Loucy (cell line): ENCODE data around the gene PLVAP.

Experiments used
- H2AFZ ChIP-seq: fragments of 200-600 bp; sonication (generic); 2 replicates; pipeline ENCODE4 v1.6.0; 2016; ENCODE audit warnings: antibody characterized with exemption, mild to moderate bottlenecking, low read length, moderate library complexity
- H3F3A ChIP-seq: fragments of 200-600 bp; 2 replicates; pipeline ENCODE4 v1.6.0; 2016; ENCODE audit warnings: antibody characterized with exemption, low read depth, mild to moderate bottlenecking
- H3K27me3 ChIP-seq: fragments of 200-600 bp; sonication (generic); 2 replicates; pipeline ENCODE4 v1.6.1; 2014; ENCODE audit warnings: low read length, mild to moderate bottlenecking; ENCODE audit not compliant: insufficient read depth, poor library complexity, severe bottlenecking
- H3K36me3 ChIP-seq: fragments of 200-600 bp; sonication (generic); 2 replicates; pipeline ENCODE4 v1.6.1; 2016; ENCODE audit warnings: low read length; ENCODE audit not compliant: insufficient read depth
- H3K4me1 ChIP-seq: fragments of 200-600 bp; sonication (generic); 2 replicates; pipeline ENCODE4 v1.5.1; 2014; ENCODE audit warnings: low read length, mild to moderate bottlenecking; ENCODE audit not compliant: insufficient read depth, poor library complexity, severe bottlenecking
- H3K4me2 ChIP-seq: fragments of 200-600 bp; sonication (generic); 2 replicates; pipeline ENCODE4 v1.6.0; 2014; ENCODE audit warnings: antibody characterized with exemption, low read length, low read depth, mild to moderate bottlenecking; ENCODE audit not compliant: poor library complexity, severe bottlenecking
- H3K4me3 ChIP-seq: fragments of 200-600 bp; sonication (generic); 2 replicates; pipeline ENCODE4 v1.5.1; 2014; ENCODE audit warnings: low read length, mild to moderate bottlenecking, mixed read lengths; ENCODE audit not compliant: poor library complexity, severe bottlenecking
- H3K79me2 ChIP-seq: fragments of 200-600 bp; sonication (generic); 2 replicates; pipeline ENCODE4 v1.6.1; 2014; ENCODE audit warnings: low read length; ENCODE audit not compliant: insufficient read depth
- H3K9ac ChIP-seq: fragments of 200-600 bp; sonication (generic); 2 replicates; pipeline ENCODE4 v1.6.0; 2014; ENCODE audit warnings: mild to moderate bottlenecking, low read depth, low read length, moderate library complexity; ENCODE audit not compliant: poor library complexity, severe bottlenecking
- H3K9me2 ChIP-seq: fragments of 200-600 bp; sonication (generic); replicated peaks from 2 replicates; pipeline ENCODE4 v1.6.1; 2016; ENCODE audit warnings: low read depth, low read length, mixed read lengths
- H3K9me3 ChIP-seq: fragments of 200-600 bp; sonication (generic); 2 replicates; pipeline ENCODE4 v1.6.1; 2014; ENCODE audit warnings: mild to moderate bottlenecking, antibody characterized with exemption, low read length, low read depth; ENCODE audit not compliant: insufficient read depth
- H4K20me1 ChIP-seq: fragments of 200-600 bp; sonication (generic); 2 replicates; pipeline ENCODE4 v1.6.0; 2014; ENCODE audit warnings: antibody characterized with exemption, low read length, mild to moderate bottlenecking; ENCODE audit not compliant: insufficient read depth, poor library complexity, severe bottlenecking
- EZH2phosphoT487 ChIP-seq: fragments of 200-600 bp; IDR thresholded peaks from 2 replicates; pipeline ENCODE4 v1.6.1; 2018; ENCODE audit warnings: antibody characterized with exemption, mild to moderate bottlenecking, moderate library complexity, borderline replicate concordance
- TF ChIP-seq, protein P1 (sequence below): fragments of 200-600 bp; sonication (generic); conservative IDR thresholded peaks from 2 replicates; pipeline ENCODE4 v1.5.1; 2014; ENCODE audit warnings: mild to moderate bottlenecking, antibody characterized with exemption, low read length

The PLVAP gene

DNA sequence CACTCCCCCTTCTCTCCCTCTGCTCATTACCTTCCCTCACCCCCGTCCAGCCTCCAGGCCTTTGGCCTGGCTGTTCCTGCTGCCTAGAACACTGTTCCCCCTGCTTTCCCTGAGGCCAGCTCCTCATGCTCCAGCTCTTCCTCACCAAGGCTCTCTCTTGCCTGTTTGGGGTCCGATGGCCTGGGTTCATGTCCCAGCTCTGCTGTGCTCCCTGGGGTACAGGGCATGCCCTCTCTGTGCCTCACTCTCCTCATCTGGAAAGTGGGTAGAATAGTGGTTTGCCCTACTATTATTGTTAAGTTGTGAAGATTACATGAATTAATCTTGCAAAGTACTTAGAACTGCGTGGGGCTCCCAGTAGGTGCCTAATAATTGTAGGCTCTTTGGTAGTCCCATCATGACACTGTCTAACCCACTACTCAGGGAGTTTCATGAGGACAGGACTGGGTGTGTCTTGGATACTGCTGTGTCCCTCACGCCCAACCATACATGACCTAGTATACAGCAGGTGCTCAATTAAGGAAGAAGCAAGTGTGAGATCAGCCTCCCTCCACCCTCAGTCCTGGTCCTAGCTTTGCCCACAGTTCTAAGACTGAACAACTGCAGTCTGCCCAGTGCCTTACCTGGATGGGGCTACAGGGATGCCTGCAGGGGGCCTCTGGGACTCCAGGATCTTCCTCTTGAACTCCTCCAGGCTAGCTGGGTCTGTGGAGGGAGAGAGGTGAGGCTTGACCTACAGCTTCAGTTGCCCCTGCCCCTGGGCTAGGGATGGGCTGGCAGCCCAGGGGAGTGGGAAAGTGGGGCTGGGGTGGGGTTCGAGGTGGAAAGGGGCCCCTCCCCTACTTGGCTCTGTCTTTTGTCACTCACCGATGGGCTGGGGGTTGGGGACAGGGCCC lies 17.0 kb downstream of the PLVAP start:
- Histone ChIP-seq H2AFZ (no peak overlapping the region), H3K4me1 (no peaks in the 10 kb centered on the region), H3K27me3 (no peaks in the 10 kb centered on the region), H3K4me2 (no peak overlapping the region), H3K9me2 (no peaks in the 10 kb centered on the region), H3F3A (no peaks in the 10 kb centered on the region), H3K79me2 (no peaks in the 10 kb centered on the region), H3K9me3 (no peaks in the 10 kb centered on the region), H3K36me3 (no peaks in the 10 kb centered on the region), H3K9ac (no peak overlapping the region), H4K20me1 (no peaks in the 10 kb centered on the region), H3K4me3 (no peak overlapping the region)
- no peak for TF ChIP-seq EZH2phosphoT487
- TF ChIP-seq, protein P1, sequence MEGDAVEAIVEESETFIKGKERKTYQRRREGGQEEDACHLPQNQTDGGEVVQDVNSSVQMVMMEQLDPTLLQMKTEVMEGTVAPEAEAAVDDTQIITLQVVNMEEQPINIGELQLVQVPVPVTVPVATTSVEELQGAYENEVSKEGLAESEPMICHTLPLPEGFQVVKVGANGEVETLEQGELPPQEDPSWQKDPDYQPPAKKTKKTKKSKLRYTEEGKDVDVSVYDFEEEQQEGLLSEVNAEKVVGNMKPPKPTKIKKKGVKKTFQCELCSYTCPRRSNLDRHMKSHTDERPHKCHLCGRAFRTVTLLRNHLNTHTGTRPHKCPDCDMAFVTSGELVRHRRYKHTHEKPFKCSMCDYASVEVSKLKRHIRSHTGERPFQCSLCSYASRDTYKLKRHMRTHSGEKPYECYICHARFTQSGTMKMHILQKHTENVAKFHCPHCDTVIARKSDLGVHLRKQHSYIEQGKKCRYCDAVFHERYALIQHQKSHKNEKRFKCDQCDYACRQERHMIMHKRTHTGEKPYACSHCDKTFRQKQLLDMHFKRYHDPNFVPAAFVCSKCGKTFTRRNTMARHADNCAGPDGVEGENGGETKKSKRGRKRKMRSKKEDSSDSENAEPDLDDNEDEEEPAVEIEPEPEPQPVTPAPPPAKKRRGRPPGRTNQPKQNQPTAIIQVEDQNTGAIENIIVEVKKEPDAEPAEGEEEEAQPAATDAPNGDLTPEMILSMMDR = no peak

DNA sequence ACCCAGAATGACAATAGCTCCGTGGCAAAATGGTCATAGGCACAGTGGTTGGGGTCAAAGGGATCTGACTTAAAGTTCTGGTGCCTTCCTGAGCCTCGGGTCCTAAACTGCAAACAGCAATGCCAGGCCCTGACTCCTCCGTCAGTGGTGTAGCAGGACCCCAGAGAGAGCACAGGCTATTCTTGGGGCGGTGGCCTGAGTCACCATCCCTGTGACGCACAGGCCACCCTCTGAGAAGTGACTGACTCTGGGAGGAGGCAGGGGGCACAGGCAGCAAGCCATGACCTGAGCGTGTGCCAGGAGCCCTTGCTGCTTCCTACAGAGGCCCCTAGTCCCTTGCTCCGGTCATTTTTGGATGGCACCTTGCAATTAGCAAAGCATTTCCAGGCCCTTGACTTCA lies 18.7 kb downstream of the PLVAP start:
- no peaks in the 10 kb centered on the region for H3K4me1 ChIP-seq
- H3K36me3 ChIP-seq = no peaks in the 10 kb centered on the region
- no peaks in the 10 kb centered on the region for H3K27me3 ChIP-seq
- no peak overlapping the region for H3K9ac ChIP-seq
- TF ChIP-seq, protein P1 = no peak
- TF ChIP-seq EZH2phosphoT487 = no peak
- H3K4me3 ChIP-seq = no peak overlapping the region
- no peaks in the 10 kb centered on the region for H4K20me1 ChIP-seq
- no peaks in the 10 kb centered on the region for H3F3A ChIP-seq
- no peaks in the 10 kb centered on the region for H3K79me2 ChIP-seq
- H3K9me3 ChIP-seq = no peaks in the 10 kb centered on the region
- H3K9me2 ChIP-seq = no peaks in the 10 kb centered on the region
- no peak overlapping the region for H3K4me2 ChIP-seq
- H2AFZ ChIP-seq = no peak overlapping the region

DNA sequence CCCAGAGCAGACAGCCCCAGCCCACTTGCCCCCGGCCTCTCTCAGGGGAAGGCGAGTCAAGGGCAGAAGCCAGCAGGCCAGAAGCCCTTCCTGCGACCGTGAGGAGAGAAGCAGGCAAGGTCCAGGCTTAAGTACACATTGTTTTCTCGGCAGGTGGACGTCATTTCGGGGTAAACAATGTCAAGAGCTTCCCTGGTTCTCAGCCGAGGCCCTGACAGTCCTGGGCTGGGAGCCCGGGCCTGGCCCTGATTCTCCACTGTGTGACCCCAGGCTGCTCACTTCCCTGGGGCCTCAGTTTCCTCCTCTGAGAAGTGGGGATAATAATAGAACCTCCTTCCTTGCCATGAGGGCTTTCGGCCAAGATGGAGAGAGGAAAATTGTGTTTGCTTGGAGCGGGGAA lies 19.4 kb downstream of the PLVAP start:
- no peak for TF ChIP-seq EZH2phosphoT487
- TF ChIP-seq, protein P1 = no peak
- H4K20me1 ChIP-seq = no peaks in the 10 kb centered on the region
- no peak overlapping the region for H2AFZ ChIP-seq
- H3K9me2 ChIP-seq = no peaks in the 10 kb centered on the region
- H3K27me3 ChIP-seq = no peaks in the 10 kb centered on the region
- H3K4me1 ChIP-seq = no peaks in the 10 kb centered on the region
- H3K36me3 ChIP-seq = no peaks in the 10 kb centered on the region
- H3K9me3 ChIP-seq = no peaks in the 10 kb centered on the region
- no peaks in the 10 kb centered on the region for H3K79me2 ChIP-seq
- no peak overlapping the region for H3K9ac ChIP-seq
- H3K4me2 ChIP-seq = no peak overlapping the region
- H3K4me3 ChIP-seq = no peak overlapping the region
- H3F3A ChIP-seq = no peaks in the 10 kb centered on the region
